HG03103 (cell line): ENCODE data around the gene PXDN.

Source experiments
- ATAC-seq: cut with Tn5 transposase; IDR thresholded peaks from one replicate; pipeline ENCODE4 v1.9.1; 2021; ENCODE audit warnings: low read depth; ENCODE audit not compliant: unreplicated experiment

The PXDN gene

DNA sequence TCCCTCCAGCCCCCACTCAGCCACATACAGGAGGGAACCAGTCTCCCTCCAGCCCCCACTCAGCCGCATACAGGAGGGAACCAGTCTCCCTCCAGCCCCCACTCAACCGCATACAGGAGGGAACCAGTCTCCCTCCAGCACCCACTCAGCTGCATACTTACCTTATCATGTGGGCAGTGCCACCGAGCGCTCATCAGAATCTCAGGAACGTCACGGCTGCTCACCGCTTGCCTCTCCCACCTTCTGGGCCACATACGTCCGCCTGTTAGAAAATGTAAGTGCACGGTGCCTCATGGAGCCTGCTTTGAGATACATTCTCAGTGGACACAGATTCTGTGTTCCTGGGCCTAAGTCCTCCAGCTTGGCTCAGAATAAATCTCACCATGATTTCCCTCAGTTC lies 124.8 kb downstream of the PXDN start:
- ATAC-seq, result no peak

DNA sequence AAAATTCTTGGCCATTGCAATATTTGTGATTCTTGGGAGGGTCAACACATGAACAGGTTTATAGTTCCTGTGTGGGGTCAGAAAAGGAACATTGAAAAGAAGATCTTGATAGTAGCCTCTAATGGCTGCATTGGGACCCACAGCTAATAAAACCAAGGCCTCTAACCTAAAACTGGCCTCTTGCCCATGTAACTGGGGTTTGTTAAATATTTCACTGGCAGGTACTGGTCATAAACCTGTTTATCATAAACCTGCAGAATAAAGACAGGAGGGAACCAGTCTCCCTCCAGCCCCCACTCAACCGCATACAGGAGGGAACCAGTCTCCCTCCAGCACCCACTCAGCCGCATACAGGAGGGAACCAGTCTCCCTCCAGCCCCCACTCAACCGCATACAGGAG lies 125.3 kb downstream of the PXDN start:
- ATAC-seq, result no peak

DNA sequence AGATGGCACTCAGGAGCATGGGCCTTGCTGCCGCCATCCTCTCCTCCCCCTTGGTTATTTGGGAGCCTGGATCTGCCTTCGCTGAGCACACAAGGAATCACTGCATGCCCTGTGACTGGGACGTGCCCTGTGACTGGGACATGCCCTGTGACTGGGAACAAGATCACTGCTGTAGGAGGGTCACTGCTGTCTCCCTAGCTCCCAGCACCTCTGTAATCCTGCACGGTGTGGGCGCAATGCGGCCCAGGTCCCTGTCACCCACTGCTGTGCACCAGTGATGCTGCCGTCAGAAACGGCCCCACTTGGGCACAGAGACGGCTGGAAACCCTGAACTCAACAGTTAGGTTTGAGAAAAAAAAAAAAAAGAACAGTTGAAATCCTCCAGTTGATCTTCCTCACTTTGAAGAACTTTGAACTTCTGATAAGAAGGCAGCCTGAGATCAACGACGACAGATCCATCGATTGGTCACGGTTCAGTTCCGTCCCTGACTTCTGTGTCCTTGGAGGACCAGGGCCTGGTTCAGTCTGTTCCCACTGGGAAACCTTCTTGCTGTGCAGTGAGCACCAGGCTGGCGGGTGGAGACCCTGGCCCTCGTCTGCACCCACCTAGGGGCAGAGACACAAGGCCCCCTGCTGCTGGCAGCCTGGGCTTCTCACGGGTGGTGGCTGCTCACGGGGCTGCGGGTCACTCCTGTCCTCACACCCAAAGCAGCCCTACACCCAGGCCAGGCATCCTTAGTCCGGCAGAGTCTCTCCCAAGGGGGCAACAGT lies 125.9 kb downstream of the PXDN start:
- no peak for ATAC-seq

DNA sequence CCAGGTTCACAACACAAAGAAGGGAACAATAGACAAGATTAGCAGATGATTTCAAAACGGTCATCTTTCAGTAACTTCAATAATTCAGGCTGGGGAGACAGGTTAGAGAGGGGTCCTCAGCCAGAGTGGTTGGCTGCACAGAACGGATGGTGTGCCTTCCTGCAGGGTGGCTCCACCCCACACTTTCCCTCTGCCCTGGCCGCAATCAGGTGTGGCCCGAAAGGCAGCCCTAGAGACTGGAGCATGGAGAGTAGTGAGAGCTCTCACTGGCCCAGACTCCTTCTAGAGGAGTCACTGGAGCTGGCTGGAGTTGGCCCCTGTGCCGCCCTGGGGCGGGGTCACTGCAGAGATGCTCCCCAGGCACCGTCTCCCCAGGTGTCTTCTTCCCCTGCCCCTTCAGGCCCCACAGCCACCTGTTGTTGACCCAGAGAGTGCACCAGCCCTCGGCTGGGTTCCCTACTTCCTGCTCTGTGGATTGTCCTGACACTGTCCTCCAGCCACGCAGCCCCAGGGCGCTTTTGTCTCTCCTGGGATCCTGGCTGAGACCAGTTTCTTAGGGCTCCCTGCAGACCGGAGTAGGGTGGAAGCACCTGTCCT lies 126.8 kb downstream of the PXDN start:
- no peak for ATAC-seq

DNA sequence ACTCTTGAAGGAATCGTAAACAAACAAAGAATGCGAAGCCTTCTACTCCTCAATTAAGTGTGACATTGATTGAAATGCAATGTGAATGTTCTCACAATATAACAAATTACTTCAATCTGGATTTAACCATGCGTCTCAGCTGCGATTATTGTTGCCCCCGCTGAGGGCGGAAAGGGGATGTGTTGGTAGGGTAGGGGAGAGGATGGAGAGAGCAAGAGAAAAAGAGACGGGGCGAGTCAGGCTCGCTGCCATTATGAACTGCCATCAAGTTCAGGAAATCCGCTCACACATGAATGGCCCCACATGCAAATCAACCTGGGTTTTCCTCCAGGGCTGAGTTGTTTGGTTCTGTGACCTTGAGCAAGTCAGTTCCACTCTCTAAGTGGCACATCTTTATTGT lies 129.8 kb downstream of the PXDN start:
- ATAC-seq, result peak; percentile 84

DNA sequence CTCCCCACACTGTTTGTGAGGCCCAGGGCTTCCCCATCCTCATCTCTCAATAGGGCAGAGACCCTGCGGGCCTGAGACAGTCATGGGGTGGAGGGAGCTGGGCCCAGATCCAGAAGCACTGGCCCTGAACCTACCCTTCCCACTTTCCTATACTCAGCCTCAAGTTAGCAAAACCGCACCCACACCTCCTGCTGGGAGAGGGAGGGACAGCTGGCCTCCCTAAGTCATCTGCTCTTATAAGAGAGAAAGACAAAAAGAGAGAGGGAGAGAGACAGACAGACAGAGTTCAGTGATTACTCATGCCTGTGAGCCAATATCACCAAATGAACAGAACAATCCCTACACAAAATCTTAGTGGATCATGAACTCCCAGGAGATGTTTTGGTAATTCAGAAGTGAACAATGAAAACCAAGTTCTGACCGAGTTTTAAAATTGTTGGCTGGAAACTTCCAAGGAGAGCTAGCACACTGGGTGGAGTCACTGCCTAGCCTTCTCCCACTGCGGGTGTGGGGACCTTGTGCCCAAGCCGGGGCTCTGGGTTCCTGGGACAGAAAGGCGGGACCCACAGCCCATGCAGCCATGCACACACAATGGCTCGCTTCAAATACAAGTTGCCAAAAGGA lies 130.5 kb downstream of the PXDN start:
- no peak for ATAC-seq

DNA sequence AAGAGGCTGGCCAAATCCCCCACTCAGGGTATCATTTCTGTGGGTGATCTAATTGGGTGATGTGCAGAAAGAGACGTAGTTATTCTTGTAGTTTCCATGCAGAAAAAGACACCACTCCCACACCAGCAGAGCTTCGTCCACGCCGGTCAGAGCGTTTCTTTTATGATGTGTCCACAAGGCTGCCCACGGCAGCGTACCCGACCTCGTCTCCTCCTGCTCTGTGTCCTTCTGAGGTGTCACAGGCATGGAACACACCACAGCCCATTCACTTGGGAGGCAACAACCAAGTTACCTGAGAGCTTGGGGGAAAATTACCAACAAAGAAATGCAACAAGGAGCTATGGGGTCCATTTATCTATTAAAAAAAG lies 131.3 kb downstream of the PXDN start:
- no peak for ATAC-seq

DNA sequence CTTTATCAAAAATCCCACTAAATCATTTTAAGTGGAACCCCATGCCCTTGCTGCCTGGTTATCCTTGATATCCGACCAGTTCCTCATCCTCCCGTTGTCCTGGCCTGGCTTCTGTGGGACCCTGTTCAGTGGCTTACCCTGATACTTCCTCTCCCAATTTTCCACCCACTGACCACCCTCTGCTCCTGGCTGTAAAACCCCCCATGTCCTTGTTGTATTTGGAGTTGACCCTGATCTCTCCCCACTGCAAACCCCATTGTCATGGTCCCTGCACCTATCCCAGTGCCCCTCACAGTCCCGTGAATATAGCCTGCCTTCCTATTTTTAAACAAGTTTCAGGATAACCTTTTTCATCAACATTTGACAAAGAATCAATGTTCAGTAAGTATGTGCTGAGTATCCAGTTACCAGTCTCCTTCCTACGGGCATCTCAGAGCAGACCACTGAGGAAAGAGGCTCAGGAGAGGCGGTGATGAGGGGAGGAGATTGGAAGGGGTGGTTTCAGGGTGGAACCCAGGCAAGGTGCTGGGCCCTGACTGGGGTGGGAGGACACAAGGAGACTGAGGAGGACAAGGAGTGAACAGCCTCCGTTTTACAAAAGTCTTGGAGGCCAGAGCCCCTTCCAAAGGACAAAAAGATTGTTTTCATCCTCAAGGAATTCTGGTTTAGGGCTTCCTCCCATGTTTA lies 131.8 kb downstream of the PXDN start:
- no peak for ATAC-seq

DNA sequence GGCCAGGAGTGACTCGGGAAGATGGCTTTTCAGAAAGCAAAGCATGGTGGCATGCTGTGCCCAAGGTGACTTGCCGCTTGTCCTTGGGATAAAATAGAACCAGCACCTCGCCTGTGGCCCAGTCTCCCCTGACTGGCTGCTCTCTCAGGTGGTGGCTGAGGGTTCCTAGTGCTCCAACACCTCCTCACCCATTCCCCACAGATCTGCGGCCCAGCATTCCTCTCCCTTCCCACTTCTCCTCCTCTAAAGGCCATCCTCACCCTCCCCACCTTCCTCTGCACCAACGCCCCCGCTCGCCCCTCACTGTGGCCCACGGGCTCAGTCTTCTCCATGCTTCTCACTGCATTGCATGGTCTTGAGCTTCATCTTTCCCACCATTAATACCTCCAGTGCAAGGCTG lies 132.4 kb downstream of the PXDN start:
- ATAC-seq, result no peak

DNA sequence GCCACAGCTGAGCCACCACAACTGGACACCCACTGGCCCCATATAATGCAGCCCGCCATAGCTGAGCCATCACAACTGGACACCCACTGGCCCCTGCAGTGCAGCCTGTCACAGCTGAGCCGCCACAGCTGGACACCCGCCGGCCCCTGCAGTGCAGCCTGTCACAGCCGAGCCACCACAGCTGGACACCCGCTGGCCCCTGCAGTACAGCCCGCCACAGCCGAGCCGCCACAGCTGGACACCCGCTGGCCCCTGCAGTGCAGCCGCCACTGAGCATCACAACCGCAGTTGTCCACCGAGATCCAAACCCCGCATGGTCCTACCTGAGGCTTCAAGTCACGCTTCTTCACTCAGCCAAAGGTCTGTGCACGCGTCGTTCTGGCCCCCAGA lies 134.2 kb downstream of the PXDN start:
- ATAC-seq, result no peak

DNA sequence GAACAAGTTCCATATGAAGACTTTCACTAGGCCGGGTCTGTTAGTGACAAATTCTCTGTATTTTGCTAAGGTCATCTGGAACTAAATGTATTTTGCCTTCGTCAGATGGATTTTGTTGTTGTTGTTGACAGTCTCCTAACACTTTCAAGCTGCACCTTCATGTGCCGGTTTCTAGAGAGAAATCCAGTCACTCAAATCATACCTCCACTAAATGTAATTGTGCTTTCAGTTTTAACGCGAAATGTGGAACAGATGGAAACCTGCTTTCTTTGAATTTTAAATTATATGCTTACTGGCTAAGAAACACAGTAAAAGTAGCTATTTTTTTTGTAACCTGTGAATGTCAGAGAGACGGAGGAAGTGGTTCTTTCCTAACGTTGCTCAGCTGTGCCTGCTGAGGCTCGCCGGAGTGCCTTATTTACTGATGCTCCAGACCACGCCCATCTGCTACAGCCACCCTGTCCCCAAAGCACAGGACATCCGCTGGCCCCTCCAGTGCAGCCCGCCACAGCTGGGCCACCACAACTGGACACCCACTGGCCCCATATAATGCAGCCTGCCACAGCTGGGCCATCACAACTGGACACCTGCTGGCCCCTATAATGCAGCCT lies 134.7 kb downstream of the PXDN start:
- ATAC-seq, result no peak

DNA sequence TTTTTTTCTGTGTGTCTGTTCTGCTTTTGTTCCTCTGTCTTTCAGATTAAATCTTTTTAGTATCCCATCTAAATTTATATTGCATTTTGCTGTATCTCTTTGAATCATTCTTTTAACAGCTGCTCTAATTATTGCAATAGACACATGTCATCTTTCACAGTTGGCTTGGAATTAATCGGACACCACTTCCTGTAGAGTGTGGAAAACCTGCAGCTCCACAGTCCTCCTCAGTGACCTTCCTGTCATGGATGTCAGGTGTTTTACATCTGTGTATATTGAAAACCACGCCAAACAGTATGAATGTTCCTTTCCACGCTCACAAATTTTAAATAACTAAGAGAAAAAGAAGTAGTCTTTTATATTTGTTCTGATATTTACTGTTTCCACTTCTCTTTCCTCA lies 135.3 kb downstream of the PXDN start:
- no peak for ATAC-seq

DNA sequence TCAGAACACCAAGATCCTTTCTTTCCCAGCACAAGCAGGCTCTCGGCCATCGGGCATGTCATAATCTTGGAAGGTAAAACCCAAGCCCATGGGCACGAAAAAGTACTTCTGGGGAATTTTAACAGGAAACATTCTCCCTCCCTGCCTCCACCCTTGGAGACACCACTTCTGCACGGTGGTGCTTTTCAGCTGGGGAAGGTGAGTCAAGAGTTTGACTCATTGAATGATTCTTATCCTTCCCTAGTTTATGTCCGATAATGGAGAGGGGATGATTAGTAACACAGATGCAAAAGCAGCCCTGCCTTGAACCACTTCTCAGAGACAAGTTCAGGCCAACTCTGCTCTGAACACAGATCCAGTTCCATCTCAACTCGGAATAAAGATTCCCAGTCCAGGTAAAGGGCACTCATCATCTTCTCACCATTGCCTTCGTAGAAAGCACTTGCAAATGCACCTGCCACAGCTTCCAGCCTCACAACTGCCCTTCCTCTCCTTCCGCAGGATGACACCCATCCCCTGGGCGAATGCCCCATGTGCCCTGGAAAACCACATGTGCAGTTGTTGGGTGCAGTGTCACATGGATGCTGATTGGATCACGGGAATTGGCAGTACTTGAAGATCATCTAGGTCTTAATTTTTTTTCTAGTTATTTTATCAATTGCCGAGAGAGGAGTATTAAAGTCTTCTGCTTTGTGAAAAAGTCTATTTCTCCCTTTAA lies 136.2 kb downstream of the PXDN start:
- ATAC-seq, result no peak

DNA sequence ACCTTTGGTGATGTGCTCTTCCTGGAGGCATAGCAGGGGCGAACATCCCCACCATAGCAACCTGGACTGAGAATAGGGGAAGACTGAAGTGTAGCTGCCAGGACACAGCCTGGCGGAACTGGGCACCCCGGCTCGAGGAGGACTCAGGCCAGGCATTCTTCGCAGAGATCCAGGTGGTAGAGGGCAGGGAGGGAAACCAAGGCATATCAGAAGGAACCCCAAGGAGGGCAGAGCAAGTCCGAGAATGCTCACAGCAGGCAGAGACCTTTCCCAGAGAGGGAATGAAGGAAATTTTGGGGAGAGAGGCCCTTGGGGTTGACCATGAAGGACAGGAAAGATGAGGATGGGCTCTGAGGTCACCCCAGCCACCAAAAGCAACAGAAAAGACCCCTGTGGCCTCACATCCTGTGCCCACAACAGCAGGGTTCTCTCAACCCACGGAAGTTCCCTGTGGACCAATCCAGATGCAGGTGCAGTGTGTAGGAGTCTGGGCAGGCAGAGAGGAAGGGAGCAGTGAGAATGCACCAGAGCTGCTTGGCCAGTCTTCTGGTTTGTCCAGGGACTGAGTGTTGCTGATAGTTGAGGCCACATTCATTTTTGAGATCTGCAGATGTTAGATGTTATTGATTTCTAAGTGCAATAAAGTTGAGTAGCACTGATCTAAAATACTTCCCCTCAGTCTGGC lies 136.9 kb downstream of the PXDN start:
- ATAC-seq, result no peak

DNA sequence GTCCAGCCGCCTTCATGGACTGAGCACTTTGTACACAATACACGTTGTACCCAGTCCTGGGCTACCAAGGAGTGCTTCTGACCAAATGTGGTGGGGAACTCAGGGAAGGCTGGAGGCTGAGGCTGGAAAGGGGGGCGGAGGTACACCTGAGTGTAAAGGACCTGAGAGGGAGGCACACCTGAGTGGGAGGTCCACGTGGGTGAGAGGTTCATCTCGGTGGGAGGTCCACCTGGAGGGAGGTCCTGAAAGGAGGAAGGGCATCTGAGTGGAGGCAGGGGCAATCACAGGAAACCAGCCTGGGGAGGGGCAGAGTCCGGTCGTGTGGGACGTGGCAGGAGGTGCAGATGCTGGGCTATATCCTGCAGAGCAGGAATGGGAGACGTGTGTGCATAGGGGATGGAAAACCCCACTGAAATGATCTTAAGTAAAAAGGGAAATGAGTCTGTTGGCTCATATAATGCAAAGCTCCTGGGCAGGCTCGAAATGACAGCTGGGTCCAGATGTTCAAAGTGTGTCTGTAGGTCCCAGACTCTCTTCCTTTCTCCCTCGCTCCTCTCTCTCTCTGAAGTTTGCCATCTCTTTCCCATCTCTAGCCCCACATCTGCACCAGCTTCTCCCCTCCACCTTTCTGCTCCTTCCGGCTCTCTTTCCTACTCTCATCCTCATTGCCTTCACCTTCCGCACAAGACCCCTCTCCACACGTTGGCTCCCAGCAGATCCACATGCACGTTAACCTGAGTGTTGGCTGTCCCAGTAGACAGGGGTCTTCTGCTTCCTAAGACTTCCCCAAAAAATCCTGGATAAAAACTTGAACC lies 137.7 kb downstream of the PXDN start:
- ATAC-seq, result no peak

DNA sequence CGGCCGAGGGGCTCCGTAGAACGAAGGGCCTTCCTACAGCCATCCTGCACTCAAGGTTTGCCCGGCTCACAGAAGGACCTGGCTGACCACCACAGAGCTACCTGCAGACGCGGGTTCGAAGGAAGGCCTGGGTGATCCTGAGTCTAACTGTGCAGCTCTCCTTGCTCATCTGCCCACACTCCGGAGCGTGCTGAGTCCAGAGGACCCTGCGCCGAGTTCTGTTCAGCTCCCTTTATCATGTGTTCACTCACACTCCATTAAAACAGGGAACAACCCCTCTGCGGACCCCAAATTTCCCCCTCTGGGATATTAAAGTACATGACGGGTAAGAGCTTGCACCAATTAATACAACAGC lies 138.3 kb downstream of the PXDN start:
- ATAC-seq, result no peak

DNA sequence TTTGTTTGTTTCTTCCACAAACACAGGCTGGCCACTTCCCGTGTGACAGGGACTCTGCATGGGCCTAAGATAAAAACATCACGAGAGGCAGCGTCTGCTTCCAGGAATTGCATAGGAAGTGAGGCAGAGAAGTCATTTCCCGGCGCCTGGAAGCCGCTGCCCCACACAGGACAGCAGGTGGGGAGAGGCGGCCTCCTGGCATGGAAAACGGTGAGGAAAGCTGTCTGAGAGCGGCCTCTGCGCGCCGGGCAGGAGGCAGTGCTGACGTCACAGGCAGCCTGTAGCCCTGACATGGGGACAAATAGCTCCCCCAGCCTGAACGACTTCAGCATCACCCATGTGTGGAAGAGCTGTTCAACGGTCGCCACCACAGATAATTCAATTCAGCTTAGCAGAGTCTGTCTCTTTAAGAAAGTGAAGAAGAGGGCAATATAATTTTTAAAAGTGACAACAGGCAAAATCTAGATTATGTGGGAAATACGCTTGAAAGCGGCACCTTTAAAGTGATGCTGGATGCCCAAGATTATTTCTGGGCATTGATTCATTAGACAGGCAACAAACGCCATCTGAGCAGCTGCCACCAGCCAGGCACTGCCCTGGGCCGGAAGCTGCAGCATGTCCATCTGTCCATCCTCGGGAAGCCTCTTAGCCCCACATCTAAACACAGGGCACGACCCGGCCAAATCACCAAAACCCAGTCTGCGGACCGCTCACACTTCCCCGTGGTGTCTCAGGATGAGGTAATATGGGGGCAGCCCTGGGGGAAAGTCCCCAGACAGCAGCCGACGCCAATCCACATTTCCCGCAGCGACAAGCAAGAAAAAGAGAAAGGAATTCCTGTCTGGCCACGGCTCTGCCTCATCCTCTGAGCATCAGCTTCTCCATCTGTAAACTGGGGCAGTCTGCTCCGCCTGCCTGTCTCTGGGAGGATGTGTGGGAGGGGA lies 138.9 kb downstream of the PXDN start:
- ATAC-seq, result no peak

DNA sequence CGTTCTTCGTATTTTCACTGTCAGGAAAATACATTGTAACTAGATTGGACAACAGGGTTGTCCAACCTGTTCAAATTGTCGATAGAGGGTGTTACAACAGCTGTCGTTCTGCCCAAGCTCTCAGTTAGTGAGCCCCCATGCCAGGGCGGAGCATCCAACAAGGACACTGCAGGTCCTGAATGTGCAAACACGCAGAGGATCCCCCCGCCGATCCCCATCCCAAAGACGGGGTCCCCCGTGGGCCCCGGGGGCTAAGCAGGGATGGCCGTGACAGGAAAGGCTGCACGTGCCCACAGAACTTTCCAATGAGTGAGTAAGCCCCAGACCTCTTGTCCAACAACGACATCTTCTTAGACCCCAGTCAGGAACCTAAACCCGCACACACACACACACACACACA lies 140.8 kb downstream of the PXDN start:
- no peak for ATAC-seq
